Iris pigment epithelial cell (primary cell): Measurements from ENCODE around the gene C7.

Source experiments
- DNase-seq: peaks from one replicate; pipeline ENCODE4 v3.0.0-alpha.2; 2011; ENCODE audit warnings: low read depth

Gene C7

DNA sequence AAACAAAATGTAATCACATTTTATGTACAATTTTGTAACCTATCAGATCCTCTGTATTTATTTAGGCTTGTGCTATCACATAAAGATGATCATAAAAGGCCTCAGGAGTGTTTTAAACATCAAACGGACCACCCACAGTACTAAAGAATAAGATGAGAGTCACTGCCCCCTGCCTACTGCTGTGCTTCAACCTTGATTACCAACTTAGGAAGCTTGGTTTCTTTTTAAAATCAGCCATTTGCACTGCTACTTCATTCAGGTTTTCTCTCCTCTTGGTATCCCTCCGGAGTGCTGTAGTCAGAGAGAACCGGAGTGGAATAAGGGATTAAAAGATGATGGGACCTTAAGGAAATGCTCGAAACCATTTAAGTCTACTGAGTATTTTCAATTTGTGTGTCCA, 6.9 kb downstream of the C7 start:
- DNase-seq: no peak

DNA sequence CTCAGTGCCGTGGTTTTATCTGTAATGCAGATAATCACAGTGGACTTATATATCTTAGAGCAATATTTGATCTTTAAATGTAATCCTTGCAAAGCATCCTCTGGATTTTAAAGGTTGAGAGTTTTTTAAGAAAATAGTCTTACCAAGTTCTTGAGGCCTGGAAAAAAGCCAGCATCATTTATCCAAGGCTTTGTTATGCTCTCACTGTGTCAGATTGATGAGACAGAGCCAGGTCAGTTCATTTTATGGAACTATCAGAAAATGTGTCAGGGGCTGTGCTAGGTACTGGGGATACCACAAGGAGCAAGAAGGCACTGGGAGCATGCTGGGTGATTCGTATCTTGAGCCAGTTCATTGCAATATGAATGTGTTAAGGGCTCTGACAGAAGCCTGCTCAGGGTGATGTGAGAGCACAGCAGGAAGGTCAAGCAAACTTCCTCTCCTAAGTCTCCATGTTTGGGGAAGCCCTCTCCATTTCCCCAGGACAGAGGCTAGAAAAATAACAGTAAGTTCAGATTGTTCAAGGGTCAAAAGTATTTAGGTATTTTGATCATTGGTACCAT, 19.7 kb downstream of the C7 start:
- no peak for DNase-seq

DNA sequence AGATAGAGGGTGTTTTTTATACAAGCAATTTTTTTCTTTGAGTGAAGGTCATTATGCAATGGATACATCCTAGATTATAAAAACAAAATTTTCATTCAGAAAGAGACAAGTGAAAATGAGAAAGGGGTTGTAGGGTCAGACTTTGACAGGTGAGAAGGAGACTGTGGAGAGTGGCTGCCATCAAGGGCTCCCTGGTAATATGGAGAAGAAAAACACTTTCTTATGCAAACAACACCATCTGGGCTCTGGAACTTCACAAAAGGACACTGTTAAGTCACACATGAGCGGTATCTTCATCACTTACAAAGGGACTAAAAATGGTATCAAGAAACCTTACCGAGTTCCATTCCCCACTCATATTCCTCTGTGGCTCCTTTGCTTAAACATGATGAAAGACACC, 23.5 kb downstream of the C7 start:
- DNase-seq: no peak

GRCh38 chr5:40937075-40937474, 27.8 kb downstream of the C7 start:
- no peak for DNase-seq

GRCh38 chr5:40939753-40940152, 30.5 kb downstream of the C7 start:
- no peak for DNase-seq

GRCh38 chr5:40945111-40945510, 35.8 kb downstream of the C7 start:
- no peak for DNase-seq

GRCh38 chr5:40955313-40955712, 46.0 kb downstream of the C7 start:
- no peak for DNase-seq

DNA sequence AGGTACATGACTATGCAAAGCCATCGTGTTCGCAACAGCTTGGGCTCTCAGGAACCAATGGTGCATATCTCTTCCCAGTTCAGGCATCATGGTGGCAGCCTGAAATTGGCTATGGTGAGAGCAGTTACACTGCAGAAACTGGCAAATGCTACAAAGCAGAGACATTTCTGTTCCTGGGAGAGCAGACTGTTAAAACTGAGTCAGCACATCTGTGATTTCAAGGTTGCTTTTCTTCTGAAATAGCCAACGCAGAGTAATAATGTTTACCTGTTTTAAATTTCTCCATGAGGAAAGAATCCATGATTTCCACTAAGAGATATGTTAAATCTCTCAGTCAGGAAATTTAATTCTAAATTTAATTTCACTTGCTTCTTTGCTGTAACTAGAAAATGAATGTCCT, 47.8 kb downstream of the C7 start:
- DNase-seq: no peak

DNA sequence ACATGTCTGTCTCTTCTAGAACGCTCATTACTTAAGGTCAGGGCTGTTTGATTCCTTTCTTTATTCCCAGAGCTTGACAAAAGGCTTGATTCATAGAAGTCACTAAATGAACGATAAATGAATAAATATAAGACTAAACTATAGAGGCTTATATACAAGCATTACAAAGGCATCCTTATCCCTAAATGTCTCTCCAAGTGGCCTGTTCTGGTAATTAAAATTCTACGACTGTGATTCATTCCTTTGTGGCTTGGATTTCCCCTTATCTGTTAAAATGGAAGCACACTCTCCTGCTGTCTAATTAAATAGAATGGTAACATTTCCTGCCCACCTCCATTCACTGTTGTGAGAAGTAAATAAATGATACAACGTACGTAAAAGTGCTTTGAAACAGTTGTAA, 49.5 kb downstream of the C7 start:
- DNase-seq: no peak

DNA sequence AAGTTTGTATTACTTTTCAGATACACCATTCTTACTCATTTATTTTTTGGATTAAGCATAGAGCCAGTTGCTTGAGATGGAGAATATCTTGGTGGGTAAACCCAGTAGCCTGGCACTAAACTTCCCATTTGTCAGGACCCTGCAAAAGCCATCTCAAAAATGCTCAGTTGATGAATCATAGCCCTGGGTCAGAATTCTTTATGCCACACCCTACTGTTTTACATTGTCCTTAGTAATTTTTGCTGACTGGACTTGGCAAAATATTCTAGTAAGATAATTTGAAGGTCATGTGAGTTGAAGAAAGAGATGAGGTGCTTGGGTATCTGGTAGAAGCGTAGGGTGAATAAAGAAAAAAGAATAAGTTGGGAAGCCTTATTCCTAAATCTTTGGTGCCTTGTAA, 50.7 kb downstream of the C7 start:
- DNase-seq: no peak

DNA sequence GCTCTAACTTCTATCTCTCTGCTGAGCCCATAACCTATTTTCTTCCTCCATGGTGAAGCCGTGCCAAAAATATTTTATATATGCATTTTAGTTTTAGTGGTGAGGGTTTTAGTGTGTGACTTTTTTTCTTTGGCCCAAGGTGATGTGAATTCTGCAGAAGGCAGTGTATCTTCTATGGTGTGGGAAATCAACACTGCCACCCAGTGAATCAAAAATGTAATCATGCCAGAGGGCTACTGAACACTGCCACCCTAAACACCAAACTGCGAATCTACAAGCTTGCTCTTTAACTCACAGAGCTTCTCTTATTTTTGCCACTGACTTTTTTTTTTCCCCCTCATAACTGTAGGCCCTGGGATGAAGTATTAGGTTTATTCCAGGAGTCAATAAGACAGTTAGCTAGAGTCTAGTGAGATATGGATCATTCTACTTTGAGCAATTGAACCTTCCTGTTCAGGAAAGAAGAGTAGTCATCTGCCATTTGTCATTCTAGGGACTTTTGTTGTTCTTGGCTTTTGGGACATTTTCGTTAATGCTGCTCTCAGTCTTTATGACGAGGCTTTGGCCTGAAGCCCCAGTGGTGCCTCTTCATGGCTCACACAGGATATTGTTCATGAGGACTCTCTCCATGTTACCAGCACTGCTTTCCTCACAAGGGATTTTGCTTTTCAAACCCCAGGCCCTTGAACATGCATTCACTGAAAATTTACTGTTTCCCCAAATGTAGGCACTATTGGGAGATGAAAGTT, 53.1 kb downstream of the C7 start:
- DNase-seq: no peak

DNA sequence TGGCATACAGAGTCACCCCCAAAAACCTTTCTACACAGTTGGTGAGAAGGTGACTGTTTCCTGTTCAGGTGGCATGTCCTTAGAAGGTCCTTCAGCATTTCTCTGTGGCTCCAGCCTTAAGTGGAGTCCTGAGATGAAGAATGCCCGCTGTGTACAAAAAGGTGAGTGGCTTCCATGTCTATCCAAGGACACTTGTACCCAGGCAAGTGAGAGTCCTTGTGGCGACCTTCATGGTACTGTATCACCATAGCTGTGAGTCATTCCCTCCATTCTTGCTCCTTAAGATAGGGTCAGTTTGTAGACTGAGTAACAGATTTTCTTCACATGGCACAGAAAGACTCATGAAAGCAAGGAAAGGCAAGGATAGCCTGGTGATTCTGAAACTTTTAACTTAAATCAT, 63.1 kb downstream of the C7 start:
- DNase-seq: no peak

DNA sequence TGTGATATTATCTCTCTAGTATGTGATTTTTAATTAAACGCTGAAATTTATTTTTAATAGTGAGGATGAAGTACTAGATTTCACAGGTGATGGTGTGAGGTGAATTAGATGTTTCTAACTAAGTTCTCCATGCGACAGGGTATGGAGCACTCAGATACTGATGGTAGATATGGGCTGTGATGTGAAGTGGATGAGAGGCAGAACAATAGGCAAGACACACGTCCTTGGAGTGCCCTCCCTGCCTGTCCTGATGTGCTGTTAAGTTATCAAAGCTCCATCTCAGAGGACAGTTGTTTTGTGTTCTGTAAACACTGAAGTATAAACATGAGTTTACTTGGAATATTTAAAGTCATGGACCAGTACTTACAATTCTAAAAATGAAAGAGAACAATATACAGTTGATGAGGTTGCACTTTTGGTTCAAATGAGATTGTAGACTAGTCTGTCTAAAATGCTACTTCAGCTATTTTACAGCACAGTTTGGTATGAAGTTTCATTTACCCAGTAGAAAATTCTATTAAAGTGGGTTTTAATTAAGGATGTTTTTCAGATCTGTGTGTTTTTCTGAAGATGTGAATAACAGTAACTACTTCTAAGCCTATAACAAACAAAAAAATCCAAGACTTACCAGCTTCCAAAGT, 64.2 kb downstream of the C7 start:
- DNase-seq: no peak

GRCh38 chr5:40976041-40976440, 66.7 kb downstream of the C7 start:
- no peak for DNase-seq

DNA sequence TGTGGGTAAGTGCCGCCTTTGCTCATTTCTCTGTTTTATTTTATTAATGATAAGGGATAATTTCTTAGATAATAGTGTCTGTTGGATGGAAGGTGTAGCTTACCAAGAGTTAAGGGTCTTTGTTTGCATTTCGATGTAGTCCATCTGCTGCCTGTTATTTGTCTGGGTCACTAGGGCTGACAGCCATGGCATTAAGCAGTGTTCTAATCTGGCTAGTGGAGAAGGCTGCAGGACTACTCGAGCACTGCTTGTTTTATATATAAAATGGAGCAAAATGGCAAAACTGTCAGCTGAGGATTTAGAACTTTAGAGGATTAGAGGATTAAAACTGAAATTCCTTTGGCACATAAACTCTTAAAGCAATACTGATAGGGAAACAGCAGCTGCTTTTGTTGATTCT, 67.5 kb downstream of the C7 start:
- DNase-seq: no peak

DNA sequence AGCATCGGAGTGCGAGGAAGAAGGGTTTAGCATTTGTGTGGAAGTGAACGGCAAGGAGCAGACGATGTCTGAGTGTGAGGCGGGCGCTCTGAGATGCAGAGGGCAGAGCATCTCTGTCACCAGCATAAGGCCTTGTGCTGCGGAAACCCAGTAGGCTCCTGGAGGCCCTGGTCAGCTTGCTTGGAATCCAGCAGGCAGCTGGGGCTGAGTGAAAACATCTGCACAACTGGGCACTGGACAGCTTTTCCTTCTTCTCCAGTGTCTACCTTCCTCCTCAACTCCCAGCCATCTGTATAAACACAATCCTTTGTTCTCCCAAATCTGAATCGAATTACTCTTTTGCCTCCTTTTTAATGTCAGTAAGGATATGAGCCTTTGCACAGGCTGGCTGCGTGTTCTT, 72.1 kb downstream of the C7 start:
- DNase-seq: no peak

DNA sequence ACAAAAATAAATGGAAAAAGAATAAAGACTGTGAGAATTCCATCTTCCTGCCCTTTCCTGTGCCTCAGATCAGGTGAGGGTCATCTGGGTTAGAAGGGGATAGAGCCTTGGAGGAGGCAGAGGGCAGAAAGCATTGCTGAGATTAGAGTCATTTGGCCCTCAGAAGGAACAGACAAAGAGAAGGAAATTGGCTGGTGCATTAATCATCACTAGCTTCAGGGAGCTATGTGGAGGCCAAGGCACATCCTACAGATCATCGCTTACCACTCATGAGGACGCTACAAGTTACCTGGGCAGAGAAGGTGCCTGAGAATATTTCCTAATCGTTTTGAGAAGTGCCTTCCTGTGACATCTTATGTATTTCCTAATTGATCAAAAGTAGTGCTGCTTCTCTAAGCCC, 74.5 kb downstream of the C7 start:
- no peak for DNase-seq

GRCh38 chr5:40984884-40985283, 75.6 kb downstream of the C7 start:
- DNase-seq: peak; percentile 69

- DNase-seq: no peak
Measured at GRCh38 chr5:40985501-40985900, 76.2 kb downstream of the C7 start.

- no peak for DNase-seq
Measured at GRCh38 chr5:40986666-40987065, 77.4 kb downstream of the C7 start.

DNA sequence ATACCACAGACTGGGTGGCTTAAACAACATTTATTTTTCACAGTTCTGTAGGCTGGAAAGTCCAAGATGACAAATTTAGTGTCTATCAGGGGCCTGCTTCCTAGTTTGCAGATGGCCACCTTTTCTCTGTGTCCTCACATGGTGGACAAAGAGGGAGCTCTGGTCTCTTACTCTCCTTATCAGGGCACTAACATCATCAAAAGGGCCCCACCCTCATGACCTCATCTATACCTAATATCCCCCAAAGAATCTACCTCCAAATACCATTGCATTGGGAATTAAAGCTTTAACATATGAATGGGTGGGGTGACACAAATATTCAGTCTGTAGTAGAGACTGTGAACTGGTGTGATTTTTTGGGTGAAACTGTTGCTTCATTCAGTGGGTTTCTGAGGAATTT, 78.1 kb downstream of the C7 start:
- DNase-seq: no peak

DNA sequence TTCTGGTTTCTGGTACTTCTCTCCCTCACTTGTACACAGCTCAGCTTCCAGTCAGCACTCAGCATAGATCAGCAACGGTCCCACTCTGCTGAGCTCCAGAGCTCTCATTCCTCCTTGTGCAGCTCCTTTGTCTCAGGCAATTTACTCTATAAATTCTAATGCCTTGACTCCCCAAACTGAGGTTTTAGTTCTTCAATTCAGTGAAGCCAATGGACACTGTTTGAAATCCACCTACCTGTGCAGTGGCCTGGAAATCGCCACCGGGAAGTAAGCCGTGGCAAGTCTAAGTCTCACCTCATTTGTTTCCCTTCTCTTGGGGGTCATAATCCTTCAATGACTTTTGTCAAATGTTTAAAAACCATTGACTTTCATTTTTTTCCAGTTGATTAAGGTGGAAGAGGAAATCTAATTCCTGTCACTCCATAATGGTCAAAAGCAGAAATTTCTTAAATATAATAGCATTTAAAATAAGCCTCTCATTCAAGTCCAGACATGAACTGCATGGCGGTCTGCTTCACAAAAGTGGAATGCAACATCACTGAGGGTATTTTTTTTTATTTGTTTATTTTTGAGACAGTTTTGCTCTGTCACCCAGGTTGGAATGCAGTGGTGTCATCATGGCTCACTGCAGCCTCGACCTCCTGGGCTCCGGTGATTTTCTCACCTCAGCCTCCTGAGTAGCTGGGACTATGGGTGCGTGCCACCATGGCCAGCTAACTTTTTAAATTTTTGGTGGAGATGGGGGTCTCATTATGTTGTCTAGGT, 79.6 kb downstream of the C7 start:
- DNase-seq: no peak
